Caco-2 (cell line): ENCODE results near the gene SLC43A3. TPM values are rescaled to one million over a fixed set of nuclear protein-coding genes. Genes with fewer than 3 reads are reported as not detected.
A peak's percentile ranks its signal among the peaks of the same experiment; 100 is the strongest.

Experiments
- BruUV-seq: library from RNA; stranded (reverse); fragments of 400-500 nt; replicated peaks from 2 replicates; lab custom pipeline; 2021; lab: Mats Ljungman, UMichigan
- CTCF ChIA-PET: fragments of 300-600 bp; sonication (Branson Sonifier 250); formaldehyde crosslinking; loops from one replicate; lab custom pipeline; 2022; ENCODE audit warnings: antibody characterized with exemption; lab: Charles Lee
- POLR2A ChIA-PET: fragments of 300-600 bp; sonication (Branson Sonifier 250); formaldehyde crosslinking; loops from one replicate; lab custom pipeline; 2022; ENCODE audit warnings: antibody characterized with exemption; lab: Charles Lee
- DNase-seq, 2 experiments: peaks; one replicate each; pipeline versions ENCODE4 v3.0.0 to v3.0.0-alpha.2; 2020 to 2022
- H3K27me3 ChIP-seq: replicated peaks from 2 replicates; pipeline ENCODE4 v1.6.0; 2011; ENCODE audit warnings: low read length; ENCODE audit not compliant: control insufficient read depth, insufficient read depth
- H3K36me3 ChIP-seq: 2 replicates; pipeline ENCODE4 v1.5.1; 2011; ENCODE audit warnings: low read length; ENCODE audit not compliant: control insufficient read depth, insufficient read depth
- H3K4me1 ChIP-seq: fragments of 250-450 bp; sonication (Bioruptor Pico); 2 replicates; pipeline ENCODE4 v1.5.1; 2020; ENCODE audit warnings: mild to moderate bottlenecking
- H3K4me3 ChIP-seq: 2 replicates; pipeline ENCODE4 v1.5.1; 2011; ENCODE audit warnings: low read depth, mild to moderate bottlenecking, control low read depth, low read length
- H3K9me3 ChIP-seq: fragments of 250-450 bp; sonication (Bioruptor Pico); 2 replicates; pipeline ENCODE4 v1.5.1; 2020; ENCODE audit warnings: mild to moderate bottlenecking, moderate library complexity
- H3K27ac Mint-ChIP-seq: one replicate; pipeline ENCODE4 v1.8.0; 2022; ENCODE audit warnings: mixed read lengths; ENCODE audit not compliant: unreplicated experiment
- H3K27me3 Mint-ChIP-seq: one replicate; pipeline ENCODE4 v1.8.0; 2022; ENCODE audit warnings: mixed read lengths; ENCODE audit not compliant: insufficient read depth, unreplicated experiment
- H3K36me3 Mint-ChIP-seq: one replicate; pipeline ENCODE4 v1.8.0; 2022; ENCODE audit warnings: mild to moderate bottlenecking, mixed read lengths; ENCODE audit not compliant: insufficient read depth, unreplicated experiment
- H3K4me1 Mint-ChIP-seq: one replicate; pipeline ENCODE4 v1.8.0; 2022; ENCODE audit warnings: low read depth, mixed read lengths; ENCODE audit not compliant: unreplicated experiment
- H3K4me3 Mint-ChIP-seq: one replicate; pipeline ENCODE4 v1.8.0; 2022; ENCODE audit warnings: mild to moderate bottlenecking, moderate library complexity, mixed read lengths; ENCODE audit not compliant: unreplicated experiment
- H3K9me3 Mint-ChIP-seq: one replicate; pipeline ENCODE4 v1.8.0; 2022; ENCODE audit warnings: mixed read lengths; ENCODE audit not compliant: unreplicated experiment
- CTCF ChIP-seq, 2 experiments: fragments of 200-600 bp in 1 of 2; IDR thresholded peaks; 1 replicate in 1 of 2; 2 replicates in 1 of 2; pipeline versions ENCODE4 v1.5.1 to v1.8.0; 2011 to 2022; ENCODE audit warnings: antibody characterized with exemption in 1 of 2, control low read depth in 1 of 2, inconsistent platforms in 1 of 2, low read depth in 1 of 2, low read length in 1 of 2, mild to moderate bottlenecking in 1 of 2, moderate library complexity in 1 of 2; ENCODE audit not compliant: insufficient read depth in 1 of 2, severe bottlenecking in 1 of 2, unreplicated experiment in 1 of 2
- intact Hi-C: fragments of 100-400 bp; cut with micrococcal nuclease; formaldehyde crosslinking; loops from one replicate; pipeline ENCODE4 v1.10.0; 2022; ENCODE audit not compliant: unreplicated experiment
- total RNA-seq: library from RNA; stranded (reverse); gene quantifications from 2 replicates; pipeline ENCODE4 v1.2.3, GENCODE V29; 2022

The SLC43A3 gene
- total RNA-seq, 1 experiment from 2014 or later, result not detected

- no peaks in the 10 kb centered on the region for H3K36me3 Mint-ChIP-seq
- H3K27me3 ChIP-seq, result no peaks in the 10 kb centered on the region
- no peaks in the 10 kb centered on the region for H3K4me1 Mint-ChIP-seq
- no peak for TF ChIP-seq CTCF (IDR thresholded peaks at IDR 0.05; ENCODE audit: insufficient read depth in 1 of 2, low read depth in 1 of 2, low read length in 1 of 2, severe bottlenecking in 1 of 2, unreplicated experiment in 1 of 2)
- H3K4me1 ChIP-seq, result no peaks in the 10 kb centered on the region
- no peak overlapping the region for H3K4me3 Mint-ChIP-seq
- H3K27ac Mint-ChIP-seq, result no peak overlapping the region
- no TSS peak for BruUV-seq
- no peak for DNase-seq
- POLR2A ChIA-PET, result no interaction called here
- no peaks in the 10 kb centered on the region for H3K9me3 ChIP-seq
- H3K27me3 Mint-ChIP-seq, result no peaks in the 10 kb centered on the region
- no peaks in the 10 kb centered on the region for H3K9me3 Mint-ChIP-seq
- H3K36me3 ChIP-seq, result no peaks in the 10 kb centered on the region
- CTCF ChIA-PET, result no interaction called here
- H3K4me3 ChIP-seq, result no peak overlapping the region
- intact Hi-C loops, result no loop called here
Observed at GRCh38 chr11:57407941-57408475, 18.9 kb downstream of the SLC43A3 start.

- Histone ChIP-seq H3K36me3 (no peaks in the 10 kb centered on the region), H3K4me3 (no peak overlapping the region), H3K27me3 (no peaks in the 10 kb centered on the region), H3K4me1 (peaks cover 5% of the 10 kb centered on the region; the same call in 1 of the 2 replicates), H3K9me3 (no peaks in the 10 kb centered on the region)
- intact Hi-C loops, result no loop called here
- TF ChIP-seq CTCF (IDR thresholded peaks at IDR 0.05; ENCODE audit: insufficient read depth in 1 of 2, low read depth in 1 of 2, low read length in 1 of 2, severe bottlenecking in 1 of 2, unreplicated experiment in 1 of 2), result no peak
- H3K27ac Mint-ChIP-seq, result peak overlapping the region; percentile 51
- POLR2A ChIA-PET, result no interaction called here
- CTCF ChIA-PET, result no interaction called here
- H3K36me3 Mint-ChIP-seq, result no peaks in the 10 kb centered on the region
- no peaks in the 10 kb centered on the region for H3K4me1 Mint-ChIP-seq
- no peak for DNase-seq
- no TSS peak for BruUV-seq
- no peak overlapping the region for H3K4me3 Mint-ChIP-seq
- no peaks in the 10 kb centered on the region for H3K27me3 Mint-ChIP-seq
- H3K9me3 Mint-ChIP-seq, result no peaks in the 10 kb centered on the region
Observed at GRCh38 chr11:57407010-57407920, 19.7 kb downstream of the SLC43A3 start.

GRCh38 chr11:57406337-57406904, 20.5 kb downstream of the SLC43A3 start:
- no peaks in the 10 kb centered on the region for H3K9me3 Mint-ChIP-seq
- Histone ChIP-seq H3K4me1 (peaks cover 8% of the 10 kb centered on the region; the same call in 1 of the 2 replicates), H3K36me3 (no peaks in the 10 kb centered on the region), H3K27me3 (no peaks in the 10 kb centered on the region), H3K4me3 (no peak overlapping the region), H3K9me3 (no peaks in the 10 kb centered on the region)
- no peak for TF ChIP-seq CTCF (IDR thresholded peaks at IDR 0.05; ENCODE audit: insufficient read depth in 1 of 2, low read depth in 1 of 2, low read length in 1 of 2, severe bottlenecking in 1 of 2, unreplicated experiment in 1 of 2)
- no peak overlapping the region for H3K4me3 Mint-ChIP-seq
- no TSS peak for BruUV-seq
- H3K4me1 Mint-ChIP-seq, result no peaks in the 10 kb centered on the region
- no peak for DNase-seq
- intact Hi-C loops, result no loop called here
- no peaks in the 10 kb centered on the region for H3K27me3 Mint-ChIP-seq
- no peaks in the 10 kb centered on the region for H3K36me3 Mint-ChIP-seq
- ChIA-PET POLR2A (no interaction called here), CTCF (no interaction called here)
- no peak overlapping the region for H3K27ac Mint-ChIP-seq
